ENCODE data around the gene OR11A1.

Gene OR11A1

GRCh38 chr6:29493261-29493660 is 36.4 kb upstream of the OR11A1 start:
- Histone ChIP-seq H3K4me1 (no peaks in the 10 kb centered on the region), H3K27me3 (no peaks in the 10 kb centered on the region), H3K36me3 (no peaks in the 10 kb centered on the region), H3K4me3 (ENCODE audit: low read depth, low read length) (no peak overlapping the region), H3K9me3 (no peaks in the 10 kb centered on the region)
- no peak for DNase-seq
- no peak for TF ChIP-seq CTCF (IDR thresholded peaks at IDR 0.05; ENCODE audit: low read depth, low read length)

DNA sequence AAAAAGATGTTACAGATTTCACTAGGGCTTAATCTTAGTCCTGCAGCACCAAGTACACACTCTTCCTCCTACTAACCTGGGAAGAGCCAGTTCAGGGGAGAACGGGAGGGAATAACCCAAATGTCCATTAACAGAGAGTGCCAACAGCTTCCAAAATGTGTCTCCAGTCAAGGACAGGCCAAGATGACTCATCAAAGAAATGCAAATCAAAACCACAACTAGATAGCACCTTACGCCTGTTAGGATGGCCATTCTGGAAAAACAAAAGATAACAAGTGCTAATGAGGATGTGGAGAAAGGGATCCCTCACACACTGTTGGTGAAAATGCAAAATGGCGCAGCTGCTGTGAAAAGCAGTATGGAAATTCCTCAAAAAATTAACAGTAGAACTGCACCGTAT is 34.7 kb upstream of the OR11A1 start:
- no peaks in the 10 kb centered on the region for H3K4me1 ChIP-seq
- H3K9me3 ChIP-seq: no peaks in the 10 kb centered on the region
- no peak overlapping the region for H3K4me3 ChIP-seq (ENCODE audit: low read depth, low read length)
- TF ChIP-seq CTCF (IDR thresholded peaks at IDR 0.05; ENCODE audit: low read depth, low read length): no peak
- H3K27me3 ChIP-seq: no peaks in the 10 kb centered on the region
- H3K36me3 ChIP-seq: no peaks in the 10 kb centered on the region
- DNase-seq: no peak

DNA sequence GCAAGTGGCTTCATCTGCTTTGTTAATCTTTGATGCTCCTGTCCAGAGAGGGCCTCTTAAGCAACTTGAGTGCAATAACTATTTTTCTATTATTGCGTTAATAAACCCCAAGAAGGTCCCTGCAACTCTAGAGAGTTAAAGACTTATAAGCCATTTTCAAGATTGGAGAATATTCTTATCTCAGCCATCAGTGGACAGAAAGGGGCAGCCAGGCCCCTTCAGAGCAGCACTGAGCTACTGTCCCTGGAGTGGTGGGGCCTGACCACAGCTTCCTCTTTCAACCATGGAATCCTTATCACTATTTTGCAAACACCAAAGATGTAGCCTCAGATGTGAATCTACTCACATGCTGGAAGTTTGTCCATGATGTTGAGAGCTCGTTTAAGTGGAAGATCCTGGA is 33.7 kb upstream of the OR11A1 start:
- no peaks in the 10 kb centered on the region for H3K36me3 ChIP-seq
- no peaks in the 10 kb centered on the region for H3K4me1 ChIP-seq
- H3K9me3 ChIP-seq: no peaks in the 10 kb centered on the region
- no peak for DNase-seq
- H3K4me3 ChIP-seq (ENCODE audit: low read depth, low read length): no peak overlapping the region
- H3K27me3 ChIP-seq: no peaks in the 10 kb centered on the region
- TF ChIP-seq CTCF (IDR thresholded peaks at IDR 0.05; ENCODE audit: low read depth, low read length): no peak

- no peak for DNase-seq
- no peaks in the 10 kb centered on the region for H3K36me3 ChIP-seq
- no peaks in the 10 kb centered on the region for H3K4me1 ChIP-seq
- no peak overlapping the region for H3K4me3 ChIP-seq (ENCODE audit: low read depth, low read length)
- no peaks in the 10 kb centered on the region for H3K9me3 ChIP-seq
- H3K27me3 ChIP-seq: no peaks in the 10 kb centered on the region
- TF ChIP-seq CTCF (IDR thresholded peaks at IDR 0.05; ENCODE audit: low read depth, low read length): no peak
These were observed 33.2 kb upstream of the OR11A1 start for GRCh38 chr6:29490055-29490454.

DNA sequence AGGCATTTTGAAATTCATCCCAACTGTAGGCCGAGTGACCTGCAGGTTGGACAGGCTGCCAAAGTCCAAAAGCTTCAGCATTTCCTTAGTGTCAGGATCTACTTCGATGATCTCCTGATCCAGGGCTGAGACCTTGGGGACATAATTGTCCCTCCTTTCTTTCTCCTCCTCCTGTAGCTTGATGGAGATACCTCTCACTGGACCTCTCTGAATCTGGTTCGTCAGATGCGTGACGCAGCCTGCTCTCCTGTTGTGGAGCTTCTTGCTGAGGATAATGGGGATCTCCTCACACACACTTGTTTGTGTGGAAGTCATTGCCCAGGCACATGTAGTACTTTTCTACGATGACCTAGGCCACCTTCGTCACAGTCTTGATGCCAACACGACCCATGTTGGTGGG is 32.4 kb upstream of the OR11A1 start:
- Histone ChIP-seq H3K4me1 (no peaks in the 10 kb centered on the region), H3K9me3 (no peaks in the 10 kb centered on the region), H3K4me3 (ENCODE audit: low read depth, low read length) (no peak overlapping the region), H3K36me3 (no peaks in the 10 kb centered on the region), H3K27me3 (no peaks in the 10 kb centered on the region)
- DNase-seq: no peak
- TF ChIP-seq CTCF (IDR thresholded peaks at IDR 0.05; ENCODE audit: low read depth, low read length): no peak

DNA sequence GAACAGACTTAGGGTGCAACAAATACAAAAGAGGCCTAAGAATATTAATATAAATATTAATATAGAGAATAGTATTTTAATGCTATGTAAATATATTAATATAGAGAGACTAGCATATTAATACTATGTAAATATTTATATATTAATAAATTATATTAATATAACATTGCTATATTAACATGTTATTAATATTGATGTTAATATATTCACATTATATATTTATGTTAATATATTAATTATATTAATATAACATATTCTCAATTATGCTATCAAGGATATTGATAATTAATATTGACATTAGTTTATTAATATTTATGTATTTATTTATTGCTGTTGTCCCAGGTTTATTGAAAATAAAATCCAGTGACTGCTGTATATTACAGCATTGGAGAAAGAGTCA is 32.0 kb upstream of the OR11A1 start:
- H3K36me3 ChIP-seq: no peaks in the 10 kb centered on the region

More for the DNA sequence above, 32.0 kb upstream of the OR11A1 start:
- Histone ChIP-seq H3K9me3 (no peaks in the 10 kb centered on the region), H3K4me1 (no peaks in the 10 kb centered on the region), H3K27me3 (no peaks in the 10 kb centered on the region), H3K4me3 (ENCODE audit: low read depth, low read length) (no peak overlapping the region)
- no peak for TF ChIP-seq CTCF (IDR thresholded peaks at IDR 0.05; ENCODE audit: low read depth, low read length)
- no peak for DNase-seq
